DMS 273 (cell line): Measurements from ENCODE around the gene STN1.
A peak's percentile ranks its signal among the peaks of the same experiment; 100 is the strongest.

ENCODE experiments used
- DNase-seq: peaks from one replicate; lab custom pipeline; 2025; ENCODE audit not compliant: unreplicated experiment; lab: John Stamatoyannopoulos, UW

The STN1 gene

DNA sequence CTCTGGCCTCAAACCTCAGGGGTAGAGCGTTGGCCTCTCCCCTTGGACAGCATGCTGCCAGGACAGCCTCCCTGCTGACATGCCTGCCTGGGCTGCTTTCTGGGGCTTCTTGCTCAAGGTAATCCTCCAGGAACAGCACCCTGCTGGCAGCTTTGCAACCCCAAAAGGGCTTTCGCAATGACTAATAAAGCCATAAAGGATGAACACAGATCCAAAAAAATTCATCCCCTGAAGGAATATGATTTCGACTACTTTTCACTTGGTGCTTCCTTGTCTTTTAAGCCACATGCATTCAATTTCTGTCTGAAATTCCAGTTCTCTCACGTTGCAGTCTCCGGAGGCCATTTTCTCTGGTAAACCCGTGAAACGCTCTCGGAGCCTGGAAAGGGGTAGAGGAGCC, 47.5 kb downstream of the STN1 start:
- peak; percentile 16 for DNase-seq

DNA sequence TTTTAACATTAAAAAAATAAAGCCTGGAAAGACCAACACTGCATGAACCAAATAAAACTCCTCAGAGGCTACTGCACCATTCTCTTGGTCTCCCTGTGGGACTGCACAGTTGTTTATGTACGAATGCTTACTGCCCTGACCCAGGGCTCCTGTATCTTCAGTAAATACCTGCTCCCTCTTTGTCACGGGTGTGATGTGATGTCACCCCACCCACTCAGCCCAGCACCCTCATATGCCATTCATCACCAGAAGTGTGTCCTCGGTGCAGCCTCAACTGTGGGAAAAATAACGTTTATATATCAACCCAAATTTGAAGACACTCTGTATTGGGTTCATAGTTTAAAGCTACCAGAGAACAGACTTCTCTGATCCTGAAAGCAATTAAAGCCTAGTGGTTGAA, 48.6 kb downstream of the STN1 start:
- no peak for DNase-seq

DNA sequence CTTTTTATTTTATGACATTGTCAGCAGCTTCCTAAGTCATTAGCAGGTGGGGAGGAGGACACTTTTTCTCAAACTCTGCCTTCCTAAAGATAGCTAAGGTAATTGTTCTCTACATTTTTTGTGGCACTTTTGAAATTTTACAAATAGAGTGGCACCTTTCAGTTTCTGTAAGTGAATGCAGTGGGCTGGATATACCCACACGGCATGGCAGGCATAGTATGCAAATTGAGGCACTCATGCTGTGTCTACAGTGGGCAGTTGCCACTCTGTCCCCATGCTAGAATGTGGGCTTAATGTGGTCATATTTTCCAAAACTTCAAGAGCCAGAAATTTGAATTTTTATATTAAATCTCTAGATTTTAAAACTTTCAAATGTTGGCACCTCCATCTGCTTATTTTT, 49.8 kb downstream of the STN1 start:
- no peak for DNase-seq

DNA sequence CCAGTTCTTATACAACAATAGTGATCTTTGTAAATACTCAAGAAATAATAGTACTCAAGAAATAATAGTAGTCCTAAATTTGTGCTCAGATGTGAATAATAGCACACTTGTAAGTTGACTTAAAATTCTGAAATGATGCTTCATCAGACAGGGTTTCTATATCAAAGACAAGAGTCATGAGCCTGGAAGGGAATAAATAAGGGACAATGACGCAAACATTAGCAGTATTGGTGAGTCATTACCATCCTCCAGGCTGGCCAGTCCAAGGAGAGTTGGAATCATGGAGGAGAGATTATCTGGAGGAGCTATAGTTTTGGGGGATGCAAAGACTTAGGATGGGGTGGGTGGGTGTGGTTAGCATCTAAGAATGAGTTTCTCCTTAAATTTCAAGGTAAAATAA, 56.5 kb downstream of the STN1 start:
- no peak for DNase-seq

DNA sequence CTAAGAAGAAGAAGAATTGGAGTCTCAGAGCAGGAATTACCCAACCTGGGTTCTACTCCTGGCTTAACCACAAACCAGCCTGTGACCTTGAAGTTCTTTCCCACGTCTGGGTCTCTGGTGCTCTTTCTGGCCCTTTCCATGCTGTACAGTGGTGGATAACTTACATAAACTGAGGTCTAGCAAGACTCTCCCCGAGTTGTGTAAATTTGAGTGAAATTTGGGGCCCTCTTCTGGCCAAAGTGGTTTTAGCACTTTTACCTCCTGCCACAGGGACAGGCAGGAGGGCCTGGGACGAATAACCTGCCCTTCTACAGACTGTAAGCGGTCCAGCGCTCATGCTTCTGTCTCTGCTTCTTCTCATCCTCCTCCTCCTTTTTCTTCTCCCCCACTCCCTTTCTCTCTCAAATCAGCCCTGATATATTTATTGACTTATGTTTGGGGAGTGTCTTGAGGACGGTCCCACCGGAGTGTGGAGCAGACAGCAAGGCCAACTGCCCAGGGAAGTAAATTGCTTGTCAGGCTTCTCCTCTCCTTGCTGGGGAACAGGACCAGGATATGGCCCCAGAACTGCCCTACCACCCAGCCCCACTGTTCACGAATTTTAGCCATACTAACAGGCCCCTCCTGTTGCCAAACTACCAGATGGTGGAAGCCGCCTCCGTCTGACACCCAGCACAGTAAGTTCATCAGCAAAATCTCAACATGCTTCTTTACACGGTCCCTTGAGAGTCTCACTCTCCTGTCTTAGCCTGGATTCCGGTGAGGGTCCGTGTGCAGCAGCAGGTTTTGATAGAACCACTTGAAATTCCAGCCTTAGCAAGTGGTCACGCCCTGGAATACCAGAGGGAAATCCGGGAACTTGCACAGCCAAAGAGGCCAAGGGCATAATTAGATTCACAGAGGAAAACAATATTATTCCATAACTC, 58.6 kb downstream of the STN1 start:
- peak; percentile 82 for DNase-seq

DNA sequence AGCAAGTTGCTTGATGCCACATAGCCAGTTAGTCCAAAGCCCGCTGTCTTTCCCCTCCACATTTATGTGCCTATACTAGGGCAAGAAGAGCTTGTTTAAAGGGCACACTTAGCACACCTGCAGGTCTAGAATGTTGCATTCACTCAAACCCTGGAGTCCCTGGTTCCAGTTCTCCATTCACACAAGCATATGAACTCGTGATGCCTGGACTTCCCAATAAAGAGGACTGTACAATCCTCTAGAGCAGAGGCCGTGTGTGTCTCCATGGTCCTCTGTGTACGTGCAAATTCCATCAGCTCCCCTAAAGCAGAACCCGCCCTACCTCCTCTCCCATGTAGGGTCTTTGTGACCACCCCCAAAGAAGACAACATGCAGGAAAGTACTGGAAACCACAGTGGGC, 59.6 kb downstream of the STN1 start:
- DNase-seq = no peak

DNA sequence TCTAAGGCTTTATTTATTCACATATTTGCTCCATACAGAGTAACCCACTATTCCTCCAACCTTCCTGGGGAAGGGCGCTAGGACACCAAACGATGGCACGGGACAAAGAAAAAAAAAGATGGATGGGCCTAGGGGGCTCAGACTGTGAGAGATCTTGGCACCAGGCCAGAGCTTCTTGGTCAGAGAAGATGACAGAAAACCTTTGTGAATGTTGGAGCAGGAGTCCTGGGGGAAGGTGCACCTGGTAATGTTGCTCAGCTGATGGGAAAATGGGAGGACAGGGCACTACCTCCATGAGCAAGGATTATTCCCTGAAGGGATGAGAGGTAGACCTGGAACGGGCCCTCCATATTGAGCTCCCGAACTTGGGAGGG, 61.2 kb downstream of the STN1 start:
- DNase-seq = no peak

DNA sequence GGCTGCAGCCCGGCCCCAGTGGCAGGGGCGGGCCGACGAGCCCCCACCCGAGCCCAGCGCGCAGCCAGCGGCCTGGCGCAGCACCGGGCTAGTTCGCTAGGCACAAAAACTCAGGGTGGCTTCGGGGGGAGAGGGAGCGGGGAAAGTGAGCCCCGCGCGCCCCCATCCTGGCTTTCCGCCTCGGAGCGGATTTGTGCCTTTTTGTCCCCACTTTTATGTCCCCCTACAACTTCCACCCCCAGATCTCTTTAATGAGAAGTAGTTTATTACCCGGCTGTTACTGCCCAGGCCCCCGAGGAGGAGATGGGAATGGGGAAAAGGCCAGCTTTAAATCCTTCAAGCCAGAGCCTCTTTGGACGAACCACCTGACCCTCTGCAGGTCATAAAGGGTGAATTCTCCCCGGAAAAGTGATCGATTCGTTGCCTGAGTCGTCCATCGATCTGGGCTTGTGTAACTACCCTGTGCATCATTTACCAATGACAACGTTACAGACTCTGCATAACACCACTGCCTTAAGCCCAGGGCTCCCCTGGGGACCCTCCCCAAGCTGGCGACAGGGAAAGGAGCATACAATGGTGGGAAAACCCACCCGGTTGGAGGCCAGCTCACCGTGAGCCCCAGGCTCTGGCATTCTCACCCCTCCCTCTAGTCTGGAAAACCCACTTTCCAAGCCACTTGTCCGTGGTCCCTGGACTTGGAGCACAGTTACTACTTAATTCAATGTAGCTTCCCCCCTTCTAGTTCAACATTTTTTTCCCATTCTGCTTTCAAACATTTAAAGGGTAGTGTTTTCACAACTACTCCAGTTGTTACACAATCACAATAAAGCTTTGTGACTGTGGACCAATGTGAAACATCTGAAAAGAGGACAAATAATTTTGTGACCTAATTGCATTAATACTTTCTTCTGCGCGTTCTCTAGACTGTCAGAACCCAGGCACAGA, 61.9 kb downstream of the STN1 start:
- no peak for DNase-seq

DNA sequence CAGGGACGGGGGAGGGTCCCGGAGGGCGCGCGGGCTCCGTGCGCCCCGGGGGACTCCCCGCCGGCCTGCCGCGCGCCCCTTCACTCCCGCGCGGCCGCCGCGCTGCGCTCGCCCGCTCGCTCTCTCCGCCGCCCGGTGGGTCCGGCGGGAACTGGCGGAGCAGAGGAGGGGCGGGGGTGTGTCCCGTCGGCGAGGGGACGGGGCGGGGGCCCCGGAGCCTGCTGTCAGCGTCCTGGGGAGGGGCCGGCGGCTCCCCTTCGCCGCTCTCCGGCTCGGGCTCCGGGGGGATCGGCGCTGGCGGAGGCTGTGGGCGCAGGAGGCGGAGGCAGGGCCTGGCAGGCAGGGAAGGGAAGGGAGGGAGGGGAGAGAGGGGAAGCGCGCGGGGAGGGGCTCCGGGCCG, 62.6 kb downstream of the STN1 start, which contains the start of gene SH3PXD2A:
Gene SH3PXD2A, minus strand, starts transcription at position 153 of the 400 bp plus-strand sequence. CDS start 310 bp downstream, outside the sequence.
- DNase-seq = peak; percentile 74

DNA sequence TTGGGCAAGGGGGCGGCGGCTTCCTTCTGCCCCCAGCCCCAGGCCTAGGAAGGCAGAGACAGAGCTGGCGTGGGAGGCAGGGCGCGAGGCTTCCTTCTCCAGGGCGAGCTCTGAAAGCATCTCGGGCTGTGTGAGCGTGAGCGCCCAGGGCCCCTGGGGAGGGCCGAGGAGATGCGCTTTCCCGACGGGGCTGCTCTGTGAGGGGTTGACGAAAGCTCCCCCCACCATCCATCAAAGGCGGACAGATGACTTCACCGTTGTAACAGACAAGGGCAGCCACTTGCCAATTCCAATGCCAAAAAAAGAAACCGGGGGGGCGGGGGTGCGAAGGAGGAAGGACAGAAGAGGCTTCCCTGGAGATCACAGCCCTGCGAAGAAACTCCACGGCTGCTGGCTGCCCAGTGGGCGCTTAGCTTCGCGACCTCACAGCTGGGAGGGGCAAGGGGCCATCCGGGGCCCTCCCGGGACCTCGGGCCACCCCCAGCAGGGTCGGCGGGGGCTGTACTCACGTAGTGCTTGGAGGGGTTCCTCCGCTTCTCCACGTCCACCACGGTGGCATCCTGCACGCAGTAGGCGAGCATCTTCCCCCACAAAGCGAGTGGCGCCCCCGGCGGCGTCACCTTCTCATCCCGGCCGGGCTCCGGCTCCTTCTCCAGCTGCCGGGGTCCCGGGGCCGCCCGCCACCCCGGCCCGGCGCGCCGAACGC, 63.1 kb downstream of the STN1 start:
- DNase-seq = peak; percentile 70

DNA sequence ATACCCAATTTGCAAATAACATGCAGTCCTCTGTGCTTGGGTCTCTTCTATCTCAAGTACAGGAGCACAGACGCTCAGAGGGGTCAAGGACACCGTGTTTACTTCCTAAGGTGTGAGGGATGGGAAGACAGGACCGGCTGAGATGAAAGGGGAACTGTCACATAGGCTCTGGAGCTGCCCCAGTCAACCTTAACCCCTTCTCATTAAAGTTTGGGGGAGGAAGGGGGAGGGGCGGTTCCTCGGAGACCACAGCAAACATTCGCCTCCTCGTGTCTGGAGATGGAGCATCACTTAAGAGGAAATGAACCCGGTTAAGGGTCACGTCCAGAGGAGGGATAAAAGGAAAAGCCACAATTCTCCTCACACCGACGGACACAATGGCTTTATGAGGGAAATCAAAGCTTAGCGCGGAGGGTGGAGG, 63.7 kb downstream of the STN1 start:
- peak; percentile 66 for DNase-seq

DNA sequence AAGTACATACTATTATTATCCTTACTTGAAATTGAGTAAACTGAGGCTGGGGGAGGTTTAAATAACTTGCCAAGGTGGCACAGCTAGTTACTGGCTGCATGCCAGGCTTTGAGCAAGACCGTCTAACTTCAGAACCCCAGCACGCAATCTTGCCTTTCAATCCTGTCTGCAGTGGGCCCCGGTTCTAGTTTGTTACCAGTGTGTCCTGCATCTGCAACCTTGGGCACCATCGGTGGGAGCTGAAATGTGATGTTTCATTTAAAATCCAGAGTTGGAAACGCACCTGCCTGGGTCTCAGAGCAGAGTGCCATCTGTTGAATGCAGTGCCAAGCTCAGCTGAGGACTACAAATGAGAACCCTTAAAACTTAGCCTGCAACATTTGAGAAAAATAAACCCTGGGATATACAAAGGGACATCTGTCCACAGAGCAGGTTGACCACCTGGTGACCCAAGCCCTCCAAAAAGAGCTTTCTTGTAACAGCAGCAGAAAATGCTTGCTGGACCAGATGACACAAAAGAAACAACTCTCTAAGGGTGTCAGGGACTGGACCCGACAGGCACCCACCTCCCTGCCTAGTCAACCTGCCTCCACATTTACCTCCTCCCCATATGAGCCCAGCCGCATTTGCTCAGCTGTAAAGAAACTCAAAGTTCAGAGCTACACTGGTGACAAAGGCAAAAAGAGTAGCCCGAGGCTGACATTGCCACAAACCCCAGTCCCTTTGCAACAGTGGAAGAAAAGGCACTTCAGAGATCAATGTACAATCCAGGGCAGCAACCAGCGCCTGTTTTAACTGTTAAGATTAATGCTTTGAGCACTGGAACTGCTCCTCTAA, 64.3 kb downstream of the STN1 start:
- DNase-seq = peak; percentile 67

DNA sequence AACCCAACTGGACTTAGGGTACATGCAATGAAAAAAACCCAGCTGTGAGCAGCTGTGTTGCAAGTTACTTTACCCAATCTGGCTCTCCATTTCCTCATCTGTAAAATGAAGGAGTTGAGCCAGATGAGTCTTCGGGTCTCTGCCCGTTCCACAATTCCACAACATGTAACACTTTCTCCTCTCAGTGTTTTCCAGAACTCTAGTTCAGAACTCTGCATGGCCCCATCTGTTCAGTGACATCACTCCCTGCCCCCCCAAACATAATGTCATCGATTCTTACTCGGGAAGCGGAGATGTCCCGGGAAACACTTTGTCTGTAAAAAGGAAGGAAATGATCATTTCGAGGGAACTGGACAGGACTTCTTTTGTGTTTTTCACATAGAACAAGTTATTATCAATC, 65.1 kb downstream of the STN1 start:
- no peak for DNase-seq

DNA sequence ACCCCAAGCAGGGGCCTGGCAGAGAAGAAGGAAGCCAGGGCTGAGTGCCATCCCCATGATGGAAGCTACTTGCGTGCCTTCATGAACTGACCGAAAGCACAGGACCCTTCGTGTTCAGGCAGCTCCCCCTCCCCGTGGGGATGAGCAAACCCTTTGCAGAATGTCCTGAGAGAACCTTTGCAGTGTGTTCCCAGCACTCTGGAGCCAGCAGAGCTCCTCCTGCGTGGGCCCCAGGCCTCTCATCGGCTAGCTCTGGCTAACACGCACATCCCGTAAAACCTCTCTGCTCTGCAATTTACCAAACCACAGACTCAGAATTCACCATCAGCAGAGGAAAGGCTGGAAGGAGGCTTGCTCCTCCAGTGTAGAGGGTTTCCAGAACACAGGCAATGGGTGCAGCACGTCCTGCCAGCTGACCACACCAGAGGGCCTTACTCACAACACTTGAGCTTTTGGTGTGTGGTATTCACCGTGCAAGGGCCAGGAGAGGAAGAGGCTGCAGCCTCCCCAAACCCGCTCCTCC, 65.7 kb downstream of the STN1 start:
- DNase-seq = no peak

DNA sequence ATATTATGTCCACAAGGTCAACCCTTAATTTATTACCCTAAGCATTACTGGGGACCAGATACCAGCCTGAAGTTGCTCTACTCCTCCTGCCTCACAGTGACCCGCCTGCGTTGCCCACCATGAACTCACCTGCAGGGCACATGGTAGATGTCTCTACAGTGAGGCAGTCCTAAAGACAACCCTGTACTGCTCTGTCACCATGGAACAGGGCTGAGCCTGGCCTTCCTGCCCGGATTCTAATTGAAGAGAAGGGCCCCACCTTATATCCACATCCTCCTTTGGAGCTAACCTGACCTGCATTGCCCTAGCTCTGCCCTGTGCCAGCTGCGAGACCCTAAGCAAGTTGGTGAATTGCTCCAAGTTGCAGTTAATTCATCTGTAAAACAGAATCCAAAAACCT, 66.7 kb downstream of the STN1 start:
- no peak for DNase-seq

DNA sequence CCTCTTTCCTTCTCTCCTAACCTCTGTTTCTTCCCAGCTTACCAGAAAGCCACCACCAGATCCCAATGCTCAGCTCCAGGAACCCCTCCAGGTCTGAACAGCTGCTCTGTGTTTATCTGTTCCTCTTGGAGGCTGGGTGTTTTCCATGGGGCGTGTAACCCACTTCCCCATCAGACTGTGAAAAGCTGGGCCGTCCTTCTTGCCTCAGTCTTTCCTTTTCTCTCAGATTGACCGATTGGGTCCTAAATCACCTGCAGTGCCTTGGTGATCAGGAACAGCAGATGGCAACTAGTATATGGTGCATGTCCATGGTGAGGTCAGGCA, 67.5 kb downstream of the STN1 start:
- peak; percentile 49 for DNase-seq

DNA sequence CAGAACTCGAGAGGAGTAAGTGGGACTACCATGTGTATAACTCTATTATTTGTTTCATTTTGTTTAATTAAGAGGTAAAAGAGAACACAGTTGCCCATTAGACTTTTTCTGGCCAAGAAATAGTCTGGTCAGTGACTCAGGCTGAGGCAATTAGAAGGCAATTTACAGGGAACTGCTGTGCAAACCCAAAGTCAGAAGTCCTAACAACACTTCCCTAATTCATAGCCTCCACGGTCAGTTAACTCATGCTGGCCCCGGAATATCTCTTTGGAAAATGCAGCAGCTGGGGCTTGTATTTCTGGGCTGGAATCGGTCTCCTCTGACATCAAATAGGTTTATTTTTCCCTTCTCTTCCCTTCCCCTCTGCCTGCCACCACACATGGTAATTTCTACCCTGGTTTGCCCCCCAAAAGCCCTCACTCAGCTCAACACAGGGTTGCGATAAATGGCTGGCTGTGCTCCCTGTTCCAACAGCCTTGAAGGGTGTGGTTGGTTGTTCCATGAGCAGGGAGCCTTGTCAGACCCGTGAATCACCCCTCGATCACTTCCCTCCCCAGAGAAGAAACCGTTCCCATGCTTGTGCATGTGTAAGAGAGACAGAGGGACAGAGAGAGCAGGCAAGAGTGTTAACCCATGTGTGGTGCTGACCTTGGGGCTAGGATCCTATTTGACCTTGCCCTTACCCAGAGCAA, 68.0 kb downstream of the STN1 start:
- no peak for DNase-seq

DNA sequence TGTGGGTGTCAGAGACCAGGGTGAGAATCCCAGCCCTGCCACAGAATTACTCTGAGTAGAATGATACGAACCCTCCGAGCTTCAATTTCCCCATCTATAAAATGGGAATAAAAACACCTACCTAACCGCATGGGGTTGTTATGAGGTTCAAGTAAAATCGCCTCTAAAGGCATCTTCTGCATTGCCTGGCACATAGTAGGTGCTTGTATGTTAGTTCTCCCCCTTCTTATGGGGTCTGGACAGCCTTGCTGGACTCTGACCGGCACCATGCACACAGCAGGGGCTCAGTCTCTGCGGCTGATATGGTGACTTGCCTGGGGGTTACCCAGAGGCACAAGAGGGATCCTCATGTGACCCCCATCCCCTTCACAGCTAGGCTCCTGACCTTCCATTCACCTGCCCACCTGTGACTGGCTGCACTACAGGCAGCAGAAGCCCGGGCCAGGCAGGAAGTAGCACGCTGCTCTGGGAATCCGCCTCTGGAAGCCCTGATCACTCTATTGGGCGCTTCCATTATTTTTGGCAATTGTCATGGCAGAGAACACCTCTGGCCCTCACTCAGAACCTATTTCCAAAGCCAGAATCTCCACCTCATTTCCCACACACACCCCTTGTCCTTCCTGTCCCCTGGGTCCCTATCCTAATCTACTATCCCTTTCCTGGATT, 68.6 kb downstream of the STN1 start:
- DNase-seq = no peak

DNA sequence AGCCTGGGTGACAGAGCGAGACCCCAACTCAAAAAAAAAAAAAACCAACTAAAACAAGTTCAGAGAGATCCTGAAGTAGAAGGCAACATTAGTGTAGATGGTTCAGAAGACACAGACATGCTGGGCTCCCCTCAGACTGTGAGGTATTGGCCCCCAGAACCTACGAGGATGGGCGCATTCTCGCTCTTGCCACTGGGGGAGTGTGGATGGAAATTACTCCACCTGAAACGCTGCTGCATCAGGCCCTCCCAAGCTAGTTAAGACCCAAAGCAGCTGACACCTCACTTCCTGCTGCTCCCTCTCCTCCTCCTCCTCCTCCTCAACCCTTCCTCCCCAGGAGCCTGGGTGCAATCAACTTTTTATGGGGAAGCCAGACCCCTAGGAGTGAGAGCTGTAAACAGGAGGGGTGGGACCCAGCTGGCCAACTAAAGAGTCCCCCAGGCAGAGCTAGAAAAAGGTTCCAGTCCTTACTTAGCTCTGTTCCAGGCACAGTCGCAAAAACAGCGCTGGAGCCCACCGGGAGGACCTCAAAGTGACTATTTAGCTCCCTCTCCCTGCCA, 70.0 kb downstream of the STN1 start:
- peak; percentile 48 for DNase-seq
